ENCODE measurements around the gene DGCR6.
A peak's percentile ranks its signal among the peaks of the same experiment; 100 is the strongest.
"Not testable (repeated sequence)": the region's sequence is repeated elsewhere in the genome, so short reads cannot be mapped to it uniquely, and the experiment has no call there.

DGCR6 gene

GRCh38 chr22:18950141-18950540 lies 44.0 kb downstream of the DGCR6 start:
- no peak for DNase-seq (ENCODE audit: low read depth)
- H3K4me3 ChIP-seq (ENCODE audit: control insufficient read depth, low read depth, low read length) = no peak overlapping the region
- TF ChIP-seq, protein P1, sequence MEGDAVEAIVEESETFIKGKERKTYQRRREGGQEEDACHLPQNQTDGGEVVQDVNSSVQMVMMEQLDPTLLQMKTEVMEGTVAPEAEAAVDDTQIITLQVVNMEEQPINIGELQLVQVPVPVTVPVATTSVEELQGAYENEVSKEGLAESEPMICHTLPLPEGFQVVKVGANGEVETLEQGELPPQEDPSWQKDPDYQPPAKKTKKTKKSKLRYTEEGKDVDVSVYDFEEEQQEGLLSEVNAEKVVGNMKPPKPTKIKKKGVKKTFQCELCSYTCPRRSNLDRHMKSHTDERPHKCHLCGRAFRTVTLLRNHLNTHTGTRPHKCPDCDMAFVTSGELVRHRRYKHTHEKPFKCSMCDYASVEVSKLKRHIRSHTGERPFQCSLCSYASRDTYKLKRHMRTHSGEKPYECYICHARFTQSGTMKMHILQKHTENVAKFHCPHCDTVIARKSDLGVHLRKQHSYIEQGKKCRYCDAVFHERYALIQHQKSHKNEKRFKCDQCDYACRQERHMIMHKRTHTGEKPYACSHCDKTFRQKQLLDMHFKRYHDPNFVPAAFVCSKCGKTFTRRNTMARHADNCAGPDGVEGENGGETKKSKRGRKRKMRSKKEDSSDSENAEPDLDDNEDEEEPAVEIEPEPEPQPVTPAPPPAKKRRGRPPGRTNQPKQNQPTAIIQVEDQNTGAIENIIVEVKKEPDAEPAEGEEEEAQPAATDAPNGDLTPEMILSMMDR (IDR thresholded peaks at IDR 0.05; ENCODE audit: control insufficient read depth, insufficient read depth, low read depth, low read length, missing control alignments) = no peak

DNA sequence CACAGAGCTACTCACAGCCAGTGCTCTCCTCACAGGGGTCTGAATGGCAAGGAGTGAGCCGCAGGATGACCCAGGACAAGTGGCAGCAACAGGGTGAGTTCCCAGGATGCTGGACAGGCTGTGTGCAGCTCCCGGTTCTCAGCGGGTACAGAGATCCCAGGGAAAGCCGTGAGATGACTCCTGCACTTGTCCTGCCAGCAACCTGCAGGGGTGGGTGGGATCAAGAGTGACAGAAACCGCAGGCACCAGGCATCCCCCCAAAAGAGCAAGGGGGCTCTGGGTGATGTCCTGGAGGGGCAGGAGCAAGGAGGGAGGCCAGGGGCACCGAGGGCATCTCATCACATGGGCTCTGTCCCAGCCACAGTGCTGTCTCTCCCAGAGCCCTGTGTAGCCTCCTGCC lies 45.9 kb downstream of the DGCR6 start:
- H3K4me3 ChIP-seq (ENCODE audit: control insufficient read depth, low read depth, low read length) = no peak overlapping the region
- no peak for DNase-seq (ENCODE audit: low read depth)
- TF ChIP-seq, protein P1 (IDR thresholded peaks at IDR 0.05; ENCODE audit: control insufficient read depth, insufficient read depth, low read depth, low read length, missing control alignments) = no peak

- DNase-seq (ENCODE audit: low read depth); H3K4me3 ChIP-seq (ENCODE audit: control insufficient read depth, low read depth, low read length): not testable (repeated sequence)
Measured at GRCh38 chr22:18953128-18953527, 47.0 kb downstream of the DGCR6 start.

- H3K4me3 ChIP-seq (ENCODE audit: control insufficient read depth, low read depth, low read length); DNase-seq (ENCODE audit: low read depth): not testable (repeated sequence)
- TF ChIP-seq, protein P1 (IDR thresholded peaks at IDR 0.05; ENCODE audit: control insufficient read depth, insufficient read depth, low read depth, low read length, missing control alignments) = peak; percentile 85
Measured at GRCh38 chr22:18954303-18954989, 48.3 kb downstream of the DGCR6 start.

- H3K4me3 ChIP-seq (ENCODE audit: control insufficient read depth, low read depth, low read length) = no peak overlapping the region
- TF ChIP-seq, protein P1 (IDR thresholded peaks at IDR 0.05; ENCODE audit: control insufficient read depth, insufficient read depth, low read depth, low read length, missing control alignments) = no peak
Measured at GRCh38 chr22:18954990-18955571, 49.0 kb downstream of the DGCR6 start.

GRCh38 chr22:18955696-18956095 lies 49.6 kb downstream of the DGCR6 start:
- no peak overlapping the region for H3K4me3 ChIP-seq (ENCODE audit: control insufficient read depth, low read depth, low read length)
- TF ChIP-seq, protein P1 (IDR thresholded peaks at IDR 0.05; ENCODE audit: control insufficient read depth, insufficient read depth, low read depth, low read length, missing control alignments) = no peak
- no peak for DNase-seq (ENCODE audit: low read depth)

More at GRCh38 chr22:18954990-18955571, 49.0 kb downstream of the DGCR6 start:
- no peak for DNase-seq (ENCODE audit: low read depth)

DNA sequence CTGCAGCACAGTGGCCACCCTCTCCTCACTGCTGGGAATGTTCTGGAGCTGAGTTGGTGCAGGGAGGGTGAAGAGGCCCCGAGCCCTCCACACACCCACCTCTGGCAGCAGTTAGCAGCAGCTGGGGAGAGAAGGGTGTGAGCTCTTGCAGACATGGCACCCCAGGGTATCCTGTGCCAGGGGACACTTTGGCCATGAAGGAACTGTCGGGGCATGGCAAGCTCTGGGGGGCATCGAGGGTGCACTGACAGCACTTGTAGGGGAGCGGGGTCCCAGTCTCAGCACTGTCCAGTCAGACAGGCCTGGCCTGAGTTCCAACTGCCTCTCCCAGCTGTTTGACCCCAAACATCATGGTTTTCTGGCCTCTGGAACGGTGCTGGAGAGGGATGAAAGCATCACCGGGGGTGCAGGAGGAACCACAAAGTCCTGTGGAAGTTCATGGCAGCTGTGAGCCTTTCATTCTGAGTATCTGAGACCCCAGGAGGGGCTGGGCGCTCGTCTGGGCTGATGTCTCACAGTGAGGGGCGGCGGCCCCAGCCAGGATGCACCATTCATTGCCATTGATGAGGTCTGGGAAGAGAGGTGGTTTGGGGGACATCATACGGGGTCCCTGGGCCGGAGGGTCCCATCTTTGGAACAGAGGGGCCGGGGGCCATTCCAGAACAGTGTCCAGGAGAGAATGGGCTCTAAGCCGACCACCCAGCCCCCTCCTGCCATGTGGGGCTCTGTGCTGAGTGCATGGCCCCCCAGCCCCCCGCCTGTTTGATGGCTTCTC lies 50.2 kb downstream of the DGCR6 start:
- DNase-seq (ENCODE audit: low read depth); H3K4me3 ChIP-seq (ENCODE audit: control insufficient read depth, low read depth, low read length): not testable (repeated sequence)

- H3K4me3 ChIP-seq (ENCODE audit: control insufficient read depth, low read depth, low read length); DNase-seq (ENCODE audit: low read depth): not testable (repeated sequence)
Measured at GRCh38 chr22:18956956-18957355, 50.8 kb downstream of the DGCR6 start.

DNA sequence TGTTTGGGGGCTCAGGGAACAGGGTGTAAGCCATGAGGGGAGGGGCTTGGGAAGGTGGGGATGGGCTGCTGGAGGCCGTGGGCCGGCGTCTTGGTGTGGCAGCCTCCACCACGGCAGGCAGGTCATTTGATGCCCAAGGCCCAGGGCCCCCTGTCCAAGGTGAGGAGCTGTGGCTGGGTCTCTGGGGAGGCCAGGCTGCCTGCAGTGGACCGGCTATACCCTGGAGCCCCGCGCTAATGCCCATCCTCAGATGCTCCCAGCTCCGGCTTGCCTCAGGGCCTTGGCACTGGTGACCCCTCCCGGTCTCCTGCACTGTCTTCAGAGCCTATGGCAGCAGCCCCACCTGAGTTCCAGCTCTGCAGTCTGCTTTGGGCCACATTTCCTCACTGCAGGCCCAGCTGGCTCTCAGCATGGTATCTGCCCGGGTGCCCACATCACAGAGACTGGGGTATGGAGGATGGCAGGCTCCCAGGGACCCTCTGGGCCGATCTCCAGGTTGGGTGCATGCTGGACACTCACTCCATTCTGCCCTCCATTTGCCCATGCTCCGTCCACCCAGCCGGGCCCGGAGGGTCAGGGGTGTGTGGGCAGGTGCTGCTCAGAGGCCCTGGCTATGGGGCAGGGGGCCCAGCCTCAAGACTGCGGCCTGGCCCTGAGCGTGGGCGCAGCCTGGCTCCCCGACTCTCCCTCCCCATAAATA lies 51.7 kb downstream of the DGCR6 start:
- not testable (repeated sequence) for H3K4me3 ChIP-seq (ENCODE audit: control insufficient read depth, low read depth, low read length); DNase-seq (ENCODE audit: low read depth)

DNA sequence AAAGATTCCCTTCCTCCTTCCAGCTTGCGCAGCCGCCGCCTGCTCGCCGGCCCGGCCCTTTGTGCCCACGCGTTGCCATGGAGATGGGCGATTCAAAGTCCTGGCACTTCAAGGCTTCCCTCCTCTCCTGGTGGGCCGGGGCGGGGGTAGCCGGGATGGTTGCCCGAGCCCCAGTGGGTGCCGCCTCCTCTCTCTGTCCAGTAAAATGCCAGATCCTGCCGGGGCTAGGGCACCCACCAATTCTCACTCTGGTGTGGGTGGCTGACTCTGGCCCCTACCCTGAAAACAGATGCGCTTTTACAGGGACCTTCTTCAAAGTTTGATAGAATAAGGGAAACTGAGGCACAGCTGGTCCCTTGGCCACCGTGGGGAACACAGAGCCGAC lies 52.2 kb downstream of the DGCR6 start:
- H3K4me3 ChIP-seq (ENCODE audit: control insufficient read depth, low read depth, low read length); DNase-seq (ENCODE audit: low read depth): not testable (repeated sequence)

GRCh38 chr22:18958738-18959137 lies 52.6 kb downstream of the DGCR6 start:
- H3K4me3 ChIP-seq (ENCODE audit: control insufficient read depth, low read depth, low read length); DNase-seq (ENCODE audit: low read depth): not testable (repeated sequence)

All from AG09309 (cell line).